Measurements from ENCODE around the gene NCAN. TPM values are rescaled to one million over a fixed set of nuclear protein-coding genes. Genes with fewer than 3 reads are reported as not detected.

The NCAN gene
- total and polyA plus RNA-seq, 4 donors, result 0.06 TPM; not detected in 3

DNA sequence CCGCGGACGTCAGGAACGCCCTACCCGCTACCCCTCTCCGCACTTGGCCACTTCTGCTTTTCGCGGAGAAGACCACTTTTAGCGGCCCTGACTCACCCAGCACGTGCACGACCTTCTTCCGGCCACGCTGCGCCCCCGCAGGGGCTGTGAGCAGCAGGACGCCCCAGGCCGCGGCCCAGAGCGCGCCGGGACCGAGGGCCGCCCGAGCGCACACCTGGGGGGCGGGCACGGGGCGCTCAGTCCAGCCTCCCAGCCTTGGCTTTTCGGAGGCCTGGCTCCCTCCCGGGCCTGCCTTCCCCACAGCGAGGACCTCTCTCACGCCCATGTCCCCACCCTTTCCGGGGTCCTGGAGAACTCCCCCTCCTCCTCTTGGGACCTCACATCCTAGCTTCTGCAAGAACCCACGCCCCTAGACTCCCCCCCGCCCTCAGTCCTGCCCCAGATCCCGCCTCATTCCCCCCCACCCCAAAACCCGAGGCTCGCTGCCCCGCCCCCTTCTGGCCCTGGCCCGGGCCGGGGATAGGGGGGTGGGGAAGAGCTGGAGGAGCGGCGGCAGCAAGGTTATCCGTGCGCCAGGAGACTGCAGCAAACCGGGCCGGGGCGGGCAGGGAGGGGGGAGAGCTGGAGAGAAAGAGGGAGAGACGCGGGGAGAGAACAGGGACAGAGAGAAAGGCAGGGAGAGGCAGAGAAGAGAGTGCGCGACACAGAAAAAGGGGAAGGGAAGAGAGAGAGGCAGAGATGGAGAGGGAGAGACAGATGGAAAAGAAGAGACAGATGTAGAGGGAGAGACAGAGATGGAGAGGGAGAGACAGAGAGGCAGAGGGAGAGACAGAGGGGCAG is 49.8 kb downstream of the NCAN start:
- 16% methylated on average over 52 of the region's 52 CpGs for WGBS
- H3K4me3 ChIP-seq (ENCODE audit: low read depth in 1 of 3, low read length in 3 of 3), result no peak overlapping the region

DNA sequence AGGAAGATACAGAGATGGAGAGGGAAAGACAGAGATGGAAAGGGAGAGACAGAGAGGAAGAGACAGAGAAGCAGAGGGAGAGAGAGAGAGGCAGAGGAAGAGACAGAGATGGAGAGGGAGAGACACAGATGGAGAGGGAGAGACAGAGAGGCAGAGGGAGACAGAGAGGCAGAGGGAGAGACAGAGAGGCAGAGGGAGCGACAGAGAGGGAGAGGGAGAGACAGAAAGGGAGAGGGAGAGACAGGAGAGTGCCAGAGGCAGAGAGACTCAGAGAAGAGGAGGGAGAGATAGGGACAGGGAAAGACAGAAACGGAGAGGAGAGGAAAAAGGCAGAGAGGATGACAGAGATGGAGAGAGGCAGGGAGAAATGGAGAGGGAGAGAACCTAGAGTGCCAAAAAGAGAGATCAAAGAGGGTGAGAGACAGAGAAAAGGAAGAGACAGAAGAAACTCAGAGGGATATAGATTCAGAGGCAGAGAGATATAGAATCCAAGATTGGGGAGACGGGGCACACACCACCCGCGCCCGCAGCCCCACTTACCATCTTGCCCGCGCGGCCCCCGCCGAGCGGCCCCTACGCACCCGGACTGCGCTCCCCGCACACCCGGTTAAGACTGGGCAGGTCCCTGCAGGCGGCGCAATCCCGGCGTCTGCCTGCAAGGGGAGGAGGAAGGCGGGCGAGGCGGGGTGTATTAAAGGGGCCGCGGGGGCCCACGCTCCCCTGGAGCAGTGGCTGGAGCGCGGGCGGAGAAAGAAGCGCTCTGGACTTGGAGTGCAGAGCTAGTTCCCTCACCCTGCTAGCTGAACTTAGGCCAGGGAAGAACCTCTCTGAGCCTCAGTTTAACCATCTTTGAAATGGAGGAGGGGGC is 50.7 kb downstream of the NCAN start:
- DNase-seq (ENCODE audit: low spot score), result no peak
- Histone ChIP-seq H3K27me3 (ENCODE audit: control insufficient read depth in 4 of 4, insufficient read depth in 4 of 4, low read length in 3 of 4) (no peaks in the 10 kb centered on the region), H3K4me3 (ENCODE audit: low read depth in 1 of 3, low read length in 3 of 3) (no peak overlapping the region), H3K27ac (ENCODE audit: low read depth in 1 of 2, low read length in 2 of 2) (no peak overlapping the region), H3K36me3 (ENCODE audit: control insufficient read depth in 4 of 4, insufficient read depth in 3 of 4, low read depth in 1 of 4, low read length in 3 of 4) (peaks cover 0 to 10% (median 6%) of the 10 kb centered on the region in 4 donors), H3K9ac (ENCODE audit: low read depth in 1 of 2, low read length in 2 of 2) (no peak overlapping the region), H3K9me3 (ENCODE audit: control insufficient read depth in 4 of 4, low read length in 3 of 4) (no peaks in the 10 kb centered on the region), H3K4me1 (ENCODE audit: control insufficient read depth in 4 of 4, insufficient read depth in 4 of 4, low read length in 3 of 4) (no peaks in the 10 kb centered on the region)
- whole genome bisulfite sequencing, result 17% methylated on average over 31 of the region's 31 CpGs
- TF ChIP-seq HNF4G (IDR thresholded peaks at IDR 0.05) (no peak), SP1 (IDR thresholded peaks at IDR 0.05) (no peak), RXRA (IDR thresholded peaks at IDR 0.05) (no peak), RAD21 (IDR thresholded peaks at IDR 0.05) (no peak), EGR1 (IDR thresholded peaks at IDR 0.05; ENCODE audit: low read depth in 2 of 2) (no peak), HNF4A (conservative IDR thresholded peaks at IDR 0.05) (no peak), FOXA2 (IDR thresholded peaks at IDR 0.05) (no peak), TAF1 (conservative IDR thresholded peaks at IDR 0.05) (no peak), YY1 (IDR thresholded peaks at IDR 0.05) (no peak), JUND (IDR thresholded peaks at IDR 0.05) (no peak), GABPA (IDR thresholded peaks at IDR 0.05 in 1 of 2, conservative IDR thresholded peaks at IDR 0.05 in 1 of 2) (no peak)
- TF ChIP-seq, protein P1, sequence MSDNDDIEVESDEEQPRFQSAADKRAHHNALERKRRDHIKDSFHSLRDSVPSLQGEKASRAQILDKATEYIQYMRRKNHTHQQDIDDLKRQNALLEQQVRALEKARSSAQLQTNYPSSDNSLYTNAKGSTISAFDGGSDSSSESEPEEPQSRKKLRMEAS (IDR thresholded peaks at IDR 0.05), result no peak
- TF ChIP-seq, protein P2, sequence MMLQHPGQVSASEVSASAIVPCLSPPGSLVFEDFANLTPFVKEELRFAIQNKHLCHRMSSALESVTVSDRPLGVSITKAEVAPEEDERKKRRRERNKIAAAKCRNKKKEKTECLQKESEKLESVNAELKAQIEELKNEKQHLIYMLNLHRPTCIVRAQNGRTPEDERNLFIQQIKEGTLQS (IDR thresholded peaks at IDR 0.05), result no peak
- TF ChIP-seq, protein P3, sequence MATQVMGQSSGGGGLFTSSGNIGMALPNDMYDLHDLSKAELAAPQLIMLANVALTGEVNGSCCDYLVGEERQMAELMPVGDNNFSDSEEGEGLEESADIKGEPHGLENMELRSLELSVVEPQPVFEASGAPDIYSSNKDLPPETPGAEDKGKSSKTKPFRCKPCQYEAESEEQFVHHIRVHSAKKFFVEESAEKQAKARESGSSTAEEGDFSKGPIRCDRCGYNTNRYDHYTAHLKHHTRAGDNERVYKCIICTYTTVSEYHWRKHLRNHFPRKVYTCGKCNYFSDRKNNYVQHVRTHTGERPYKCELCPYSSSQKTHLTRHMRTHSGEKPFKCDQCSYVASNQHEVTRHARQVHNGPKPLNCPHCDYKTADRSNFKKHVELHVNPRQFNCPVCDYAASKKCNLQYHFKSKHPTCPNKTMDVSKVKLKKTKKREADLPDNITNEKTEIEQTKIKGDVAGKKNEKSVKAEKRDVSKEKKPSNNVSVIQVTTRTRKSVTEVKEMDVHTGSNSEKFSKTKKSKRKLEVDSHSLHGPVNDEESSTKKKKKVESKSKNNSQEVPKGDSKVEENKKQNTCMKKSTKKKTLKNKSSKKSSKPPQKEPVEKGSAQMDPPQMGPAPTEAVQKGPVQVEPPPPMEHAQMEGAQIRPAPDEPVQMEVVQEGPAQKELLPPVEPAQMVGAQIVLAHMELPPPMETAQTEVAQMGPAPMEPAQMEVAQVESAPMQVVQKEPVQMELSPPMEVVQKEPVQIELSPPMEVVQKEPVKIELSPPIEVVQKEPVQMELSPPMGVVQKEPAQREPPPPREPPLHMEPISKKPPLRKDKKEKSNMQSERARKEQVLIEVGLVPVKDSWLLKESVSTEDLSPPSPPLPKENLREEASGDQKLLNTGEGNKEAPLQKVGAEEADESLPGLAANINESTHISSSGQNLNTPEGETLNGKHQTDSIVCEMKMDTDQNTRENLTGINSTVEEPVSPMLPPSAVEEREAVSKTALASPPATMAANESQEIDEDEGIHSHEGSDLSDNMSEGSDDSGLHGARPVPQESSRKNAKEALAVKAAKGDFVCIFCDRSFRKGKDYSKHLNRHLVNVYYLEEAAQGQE (IDR thresholded peaks at IDR 0.05), result no peak
- TF ChIP-seq, protein P4, sequence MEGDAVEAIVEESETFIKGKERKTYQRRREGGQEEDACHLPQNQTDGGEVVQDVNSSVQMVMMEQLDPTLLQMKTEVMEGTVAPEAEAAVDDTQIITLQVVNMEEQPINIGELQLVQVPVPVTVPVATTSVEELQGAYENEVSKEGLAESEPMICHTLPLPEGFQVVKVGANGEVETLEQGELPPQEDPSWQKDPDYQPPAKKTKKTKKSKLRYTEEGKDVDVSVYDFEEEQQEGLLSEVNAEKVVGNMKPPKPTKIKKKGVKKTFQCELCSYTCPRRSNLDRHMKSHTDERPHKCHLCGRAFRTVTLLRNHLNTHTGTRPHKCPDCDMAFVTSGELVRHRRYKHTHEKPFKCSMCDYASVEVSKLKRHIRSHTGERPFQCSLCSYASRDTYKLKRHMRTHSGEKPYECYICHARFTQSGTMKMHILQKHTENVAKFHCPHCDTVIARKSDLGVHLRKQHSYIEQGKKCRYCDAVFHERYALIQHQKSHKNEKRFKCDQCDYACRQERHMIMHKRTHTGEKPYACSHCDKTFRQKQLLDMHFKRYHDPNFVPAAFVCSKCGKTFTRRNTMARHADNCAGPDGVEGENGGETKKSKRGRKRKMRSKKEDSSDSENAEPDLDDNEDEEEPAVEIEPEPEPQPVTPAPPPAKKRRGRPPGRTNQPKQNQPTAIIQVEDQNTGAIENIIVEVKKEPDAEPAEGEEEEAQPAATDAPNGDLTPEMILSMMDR (IDR thresholded peaks at IDR 0.05; ENCODE audit: low read depth, low read length, missing input control), result no peak
- TF ChIP-seq, protein P5, sequence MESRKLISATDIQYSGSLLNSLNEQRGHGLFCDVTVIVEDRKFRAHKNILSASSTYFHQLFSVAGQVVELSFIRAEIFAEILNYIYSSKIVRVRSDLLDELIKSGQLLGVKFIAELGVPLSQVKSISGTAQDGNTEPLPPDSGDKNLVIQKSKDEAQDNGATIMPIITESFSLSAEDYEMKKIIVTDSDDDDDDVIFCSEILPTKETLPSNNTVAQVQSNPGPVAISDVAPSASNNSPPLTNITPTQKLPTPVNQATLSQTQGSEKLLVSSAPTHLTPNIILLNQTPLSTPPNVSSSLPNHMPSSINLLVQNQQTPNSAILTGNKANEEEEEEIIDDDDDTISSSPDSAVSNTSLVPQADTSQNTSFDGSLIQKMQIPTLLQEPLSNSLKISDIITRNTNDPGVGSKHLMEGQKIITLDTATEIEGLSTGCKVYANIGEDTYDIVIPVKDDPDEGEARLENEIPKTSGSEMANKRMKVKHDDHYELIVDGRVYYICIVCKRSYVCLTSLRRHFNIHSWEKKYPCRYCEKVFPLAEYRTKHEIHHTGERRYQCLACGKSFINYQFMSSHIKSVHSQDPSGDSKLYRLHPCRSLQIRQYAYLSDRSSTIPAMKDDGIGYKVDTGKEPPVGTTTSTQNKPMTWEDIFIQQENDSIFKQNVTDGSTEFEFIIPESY (IDR thresholded peaks at IDR 0.05), result no peak

More for the DNA sequence above, 49.8 kb downstream of the NCAN start:
- Histone ChIP-seq H3K27me3 (ENCODE audit: control insufficient read depth in 4 of 4, insufficient read depth in 4 of 4, low read length in 3 of 4) (no peaks in the 10 kb centered on the region), H3K36me3 (ENCODE audit: control insufficient read depth in 4 of 4, insufficient read depth in 3 of 4, low read depth in 1 of 4, low read length in 3 of 4) (peaks cover 0 to 7% (median 4%) of the 10 kb centered on the region in 4 donors), H3K9me3 (ENCODE audit: control insufficient read depth in 4 of 4, low read length in 3 of 4) (no peaks in the 10 kb centered on the region), H3K27ac (ENCODE audit: low read depth in 1 of 2, low read length in 2 of 2) (no peak overlapping the region), H3K9ac (ENCODE audit: low read depth in 1 of 2, low read length in 2 of 2) (no peak overlapping the region), H3K4me1 (ENCODE audit: control insufficient read depth in 4 of 4, insufficient read depth in 4 of 4, low read length in 3 of 4) (no peaks in the 10 kb centered on the region)
- TF ChIP-seq YY1 (IDR thresholded peaks at IDR 0.05) (no peak), GABPA (IDR thresholded peaks at IDR 0.05 in 1 of 2, conservative IDR thresholded peaks at IDR 0.05 in 1 of 2) (no peak), JUND (IDR thresholded peaks at IDR 0.05) (no peak), RXRA (IDR thresholded peaks at IDR 0.05) (no peak), RAD21 (IDR thresholded peaks at IDR 0.05) (no peak), HNF4A (conservative IDR thresholded peaks at IDR 0.05) (no peak), FOXA2 (IDR thresholded peaks at IDR 0.05) (no peak), EGR1 (IDR thresholded peaks at IDR 0.05; ENCODE audit: low read depth in 2 of 2) (no peak)
- DNase-seq (ENCODE audit: low spot score), result no peak

All from liver (tissue), 9 donors.